Measurements from ENCODE around the gene SLAMF8. TPM values are rescaled to one million over a fixed set of nuclear protein-coding genes. Genes with fewer than 3 reads are reported as not detected.

The SLAMF8 gene
- total RNA-seq, 1 experiment from 2014 or later, result not detected

- Histone ChIP-seq H2AFZ (ENCODE audit: low read length) (no peak overlapping the region), H3K9ac (ENCODE audit: extremely low read depth, insufficient read length, low read length) (no peak overlapping the region), H4K20me1 (ENCODE audit: control insufficient read depth, insufficient read depth, insufficient read length) (no peaks in the 10 kb centered on the region), H2BK5ac (ENCODE audit: insufficient read length, low read length) (no peak overlapping the region), H3T11ph (ENCODE audit: low read length) (no peak overlapping the region), H3K18ac (ENCODE audit: insufficient read length, low read depth, low read length) (no peak overlapping the region), H3K56ac (ENCODE audit: insufficient read length, low read depth, low read length) (no peak overlapping the region), H4K8ac (replicated peaks; ENCODE audit: insufficient read length, low read depth, low read length) (no peak overlapping the region), H3K4me1 (ENCODE audit: insufficient read depth, low read length) (peaks cover 5% of the 10 kb centered on the region; the same call in 1 of the 2 replicates), H2BK20ac (ENCODE audit: low read depth, low read length, poor library complexity, severe bottlenecking) (no peak overlapping the region), H3K23ac (ENCODE audit: insufficient read length, low read depth, low read length) (no peak overlapping the region), H4K5ac (ENCODE audit: insufficient read length, low read depth, low read length) (no peak overlapping the region), H3K79me2 (ENCODE audit: insufficient read depth, low read length) (no peaks in the 10 kb centered on the region), H3K27me3 (ENCODE audit: insufficient read depth, low read length) (no peaks in the 10 kb centered on the region), H3K4ac (ENCODE audit: low read depth, low read length) (no peak overlapping the region), H4K91ac (ENCODE audit: insufficient read length, low read depth, low read length) (no peak overlapping the region), H3K4me2 (ENCODE audit: insufficient read depth, insufficient read length, low read length) (peak overlapping the region; percentile 38), H3K27ac (ENCODE audit: insufficient read length, low read depth, low read length) (no peak overlapping the region), H3K14ac (ENCODE audit: insufficient read depth, low read length) (no peak overlapping the region), H3K9me3 (ENCODE audit: control insufficient read depth, low read depth, low read length) (no peaks in the 10 kb centered on the region), H2BK15ac (ENCODE audit: low read depth, low read length) (no peak overlapping the region), H2BK12ac (ENCODE audit: insufficient read length, low read depth, low read length) (no peak overlapping the region), H3K23me2 (ENCODE audit: insufficient read length, low read depth, low read length, poor library complexity, severe bottlenecking) (no peaks in the 10 kb centered on the region), H3K79me1 (ENCODE audit: insufficient read depth, low read depth, low read length, poor library complexity, severe bottlenecking) (no peaks in the 10 kb centered on the region), H2AK5ac (ENCODE audit: insufficient read length, low read length) (no peak overlapping the region), H2BK120ac (ENCODE audit: low read depth, low read length, poor library complexity, severe bottlenecking) (no peak overlapping the region)
- Mint-ChIP-seq H3K27me3 (ENCODE audit: low read depth) (peaks cover 11% of the 10 kb centered on the region), H3K9me3 (peaks cover 0 to 3% of the 10 kb centered on the region in 2 experiments; a peak in 1 of 5 replicates), H3K36me3 (ENCODE audit: insufficient read depth in 1 of 3, low read depth in 3 of 3) (peaks cover 7 to 21% (median 18%) of the 10 kb centered on the region in 3 experiments), H3K4me3 (peak overlapping the region; percentile 69 to 88; a peak in 4 of 5 replicates), H3K27ac (no peak overlapping the region; a peak in 1 of 7 replicates), H3K4me1 (peaks cover 26% of the 10 kb centered on the region in 2 experiments)
- TF ChIP-seq CTCF (conservative IDR thresholded peaks at IDR 0.05), result no peak
- no peak for DNase-seq
- no CpG with 5 or more reads among the region's 12 CpGs for WGBS (ENCODE audit: extremely low coverage, insufficient read length, low lambda C conversion rate)
These were observed 44.7 kb upstream of the SLAMF8 start for GRCh38 chr1:159781992-159782391.
